ENCODE results near the gene CCDC188. TPM values are rescaled to one million over a fixed set of nuclear protein-coding genes. Genes with fewer than 3 reads are reported as not detected.

The CCDC188 gene
- total and polyA plus RNA-seq, 7 experiments from 2014 or later: not detected

DNA sequence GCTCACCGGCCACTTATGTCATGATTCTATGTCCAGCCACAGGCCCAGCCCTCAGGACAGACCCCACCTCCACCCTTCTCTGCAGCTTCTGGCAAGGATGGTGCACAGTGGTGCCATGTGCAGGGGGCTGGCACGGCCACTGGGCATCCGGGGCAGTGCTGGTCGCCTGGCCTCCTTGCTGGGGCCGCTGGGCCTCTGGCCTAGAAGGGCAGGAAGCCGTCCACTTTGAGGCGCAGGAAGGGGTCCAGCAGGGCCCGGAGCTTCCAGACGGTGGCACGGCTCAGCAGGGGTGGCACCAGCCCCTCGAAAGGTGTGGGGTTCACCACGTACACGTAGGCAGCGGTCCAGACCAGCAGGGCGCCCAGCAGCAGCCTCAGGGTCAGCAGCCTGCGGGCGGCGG lies 2.4 kb downstream of the CCDC188 start:
- no peaks in the 10 kb centered on the region for H3K9me3 Mint-ChIP-seq
- peaks cover 0 to 17% (median 0%) of the 10 kb centered on the region in 3 experiments for H3K36me3 ChIP-seq (ENCODE audit: control insufficient read depth in 2 of 3, insufficient read depth in 3 of 3, low read length in 3 of 3)
- DNase-seq: no peak
- H3K4me3 Mint-ChIP-seq: no peak overlapping the region
- no peak for ATAC-seq
- H3K4me1 ChIP-seq (ENCODE audit: control insufficient read depth in 2 of 2, insufficient read depth in 2 of 2, low read length in 2 of 2): no peaks in the 10 kb centered on the region
- no peak overlapping the region for H3K27ac ChIP-seq (ENCODE audit: low read depth, low read length)
- H3K4me1 Mint-ChIP-seq: no peaks in the 10 kb centered on the region
- no peaks in the 10 kb centered on the region for H3K36me3 Mint-ChIP-seq
- no peak overlapping the region for H3K4me3 ChIP-seq (ENCODE audit: low read length)
- H3K27ac Mint-ChIP-seq: no peak overlapping the region
- ChIA-PET CTCF (no interaction called here), POLR2A (no interaction called here)
- intact Hi-C loops (cut with micrococcal nuclease): no loop called here
- H3K27me3 Mint-ChIP-seq: no peaks in the 10 kb centered on the region
- no peaks in the 10 kb centered on the region for H3K9me3 ChIP-seq (ENCODE audit: control insufficient read depth in 2 of 3, low read length in 3 of 3)
- no peaks in the 10 kb centered on the region for H3K27me3 ChIP-seq (ENCODE audit: control insufficient read depth in 2 of 2, insufficient read depth in 2 of 2, low read length in 2 of 2)

DNA sequence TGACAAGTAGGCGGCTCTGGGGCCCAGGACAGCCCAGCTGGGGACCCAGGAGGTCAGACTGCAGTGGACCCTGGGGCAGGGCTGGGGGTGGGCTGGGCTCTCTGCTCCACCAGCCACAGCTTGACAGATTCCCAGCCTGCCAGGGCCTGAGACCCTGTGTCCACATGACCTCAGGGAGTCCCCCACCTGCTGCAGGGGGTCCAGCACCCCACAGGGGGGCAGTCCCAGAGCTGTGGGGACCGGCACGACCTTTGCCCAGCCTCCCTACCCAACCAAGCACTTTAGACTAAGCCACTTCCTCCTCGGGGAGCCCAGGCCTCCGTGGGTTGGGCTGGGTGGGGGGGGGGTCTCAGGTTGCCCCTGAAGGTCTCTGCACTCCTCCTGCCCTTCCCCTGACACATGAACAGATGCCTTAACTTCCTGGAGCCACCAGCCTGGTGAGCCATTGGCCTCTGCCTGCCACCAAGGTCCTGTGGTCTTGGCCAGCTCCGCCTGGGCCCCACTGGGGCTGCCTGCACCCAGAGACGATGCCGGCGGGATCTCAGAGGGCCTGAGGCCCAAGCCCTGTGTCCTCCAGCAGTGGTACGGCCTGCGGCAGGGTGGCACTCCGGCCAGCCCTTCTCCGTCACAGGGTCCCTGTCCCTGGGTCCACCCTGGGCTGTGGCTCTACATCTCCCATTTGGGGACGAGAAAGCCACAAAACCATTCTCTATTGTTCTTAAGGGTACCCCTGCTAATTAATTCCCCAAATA lies 3.4 kb downstream of the CCDC188 start:
- Mint-ChIP-seq H3K9me3 (no peaks in the 10 kb centered on the region), H3K4me1 (no peaks in the 10 kb centered on the region), H3K4me3 (no peak overlapping the region), H3K36me3 (no peaks in the 10 kb centered on the region), H3K27me3 (no peaks in the 10 kb centered on the region), H3K27ac (no peak overlapping the region)
- no peaks in the 10 kb centered on the region for H3K9me3 ChIP-seq (ENCODE audit: control insufficient read depth in 2 of 3, low read length in 3 of 3)
- intact Hi-C loops (cut with micrococcal nuclease): no loop called here
- POLR2A ChIA-PET: no interaction called here
- CTCF ChIA-PET: no interaction called here
- H3K4me1 ChIP-seq (ENCODE audit: control insufficient read depth in 2 of 2, insufficient read depth in 2 of 2, low read length in 2 of 2): no peaks in the 10 kb centered on the region
- H3K36me3 ChIP-seq (ENCODE audit: control insufficient read depth in 2 of 3, insufficient read depth in 3 of 3, low read length in 3 of 3): peaks cover 0 to 27% (median 0%) of the 10 kb centered on the region in 3 experiments
- no peaks in the 10 kb centered on the region for H3K27me3 ChIP-seq (ENCODE audit: control insufficient read depth in 2 of 2, insufficient read depth in 2 of 2, low read length in 2 of 2)
- DNase-seq (no peak), ATAC-seq (peak; percentile 20)
- H3K27ac ChIP-seq (ENCODE audit: low read depth, low read length): no peak overlapping the region
- no peak overlapping the region for H3K4me3 ChIP-seq (ENCODE audit: low read length)

DNA sequence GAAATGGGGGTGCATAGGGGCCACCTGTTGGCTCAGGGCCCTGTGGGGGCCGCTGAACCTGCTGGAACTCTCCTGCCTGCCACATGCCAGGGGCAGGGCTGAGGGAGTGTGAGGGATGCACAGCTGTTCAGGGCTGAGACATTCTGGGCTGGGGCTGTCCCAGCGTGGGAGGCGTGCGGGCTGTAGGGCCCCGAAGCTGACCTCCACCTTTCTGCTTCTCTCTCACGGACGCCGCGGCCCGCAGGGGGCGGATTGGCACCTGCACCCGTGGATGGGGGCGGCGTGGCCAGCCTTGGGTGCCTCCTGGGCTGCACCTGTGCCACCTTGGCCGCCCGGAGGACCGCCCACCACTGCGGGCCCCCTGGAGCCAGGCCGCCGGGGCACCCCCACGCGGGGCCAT lies 4.1 kb downstream of the CCDC188 start:
- no peak overlapping the region for H3K4me3 ChIP-seq (ENCODE audit: low read length)
- no peak overlapping the region for H3K27ac ChIP-seq (ENCODE audit: low read depth, low read length)
- H3K36me3 ChIP-seq (ENCODE audit: control insufficient read depth in 2 of 3, insufficient read depth in 3 of 3, low read length in 3 of 3): peaks cover 0 to 34% (median 0%) of the 10 kb centered on the region in 3 experiments
- intact Hi-C loops (cut with micrococcal nuclease): no loop called here
- ChIA-PET CTCF (no interaction called here), POLR2A (no interaction called here)
- H3K4me1 ChIP-seq (ENCODE audit: control insufficient read depth in 2 of 2, insufficient read depth in 2 of 2, low read length in 2 of 2): no peaks in the 10 kb centered on the region
- H3K4me3 Mint-ChIP-seq: no peak overlapping the region
- no peak for DNase-seq
- H3K27me3 ChIP-seq (ENCODE audit: control insufficient read depth in 2 of 2, insufficient read depth in 2 of 2, low read length in 2 of 2): no peaks in the 10 kb centered on the region
- H3K9me3 Mint-ChIP-seq: no peaks in the 10 kb centered on the region
- H3K4me1 Mint-ChIP-seq: no peaks in the 10 kb centered on the region
- no peaks in the 10 kb centered on the region for H3K27me3 Mint-ChIP-seq
- no peaks in the 10 kb centered on the region for H3K9me3 ChIP-seq (ENCODE audit: control insufficient read depth in 2 of 3, low read length in 3 of 3)
- ATAC-seq: no peak
- no peaks in the 10 kb centered on the region for H3K36me3 Mint-ChIP-seq
- H3K27ac Mint-ChIP-seq: no peak overlapping the region

DNA sequence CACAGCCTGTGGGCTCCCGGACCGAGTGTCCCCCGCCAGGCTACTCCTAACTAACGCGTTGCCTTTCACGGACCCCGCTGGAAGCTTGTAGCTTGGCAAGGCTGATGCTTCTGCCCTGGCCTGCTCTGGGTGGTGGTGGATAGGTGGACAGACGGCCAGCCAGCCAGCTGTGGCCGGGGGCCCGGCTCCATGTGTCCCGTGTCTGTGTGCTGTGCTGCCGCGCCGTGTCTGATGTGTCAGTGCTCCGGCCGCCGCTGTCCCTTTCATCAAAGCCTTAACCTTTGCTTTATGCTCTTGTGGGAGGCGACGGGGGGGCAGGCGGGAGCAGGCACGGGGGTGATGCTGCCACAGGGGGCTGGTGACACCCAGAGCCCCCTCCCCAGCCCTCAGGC lies 5.0 kb downstream of the CCDC188 start:
- H3K4me3 Mint-ChIP-seq: no peak overlapping the region
- intact Hi-C loops (cut with micrococcal nuclease): no loop called here
- ChIA-PET POLR2A (no interaction called here), CTCF (no interaction called here)
- no peaks in the 10 kb centered on the region for H3K27me3 Mint-ChIP-seq
- H3K9me3 Mint-ChIP-seq: no peaks in the 10 kb centered on the region
- Histone ChIP-seq H3K27ac (ENCODE audit: low read depth, low read length) (no peak overlapping the region), H3K4me1 (ENCODE audit: control insufficient read depth in 2 of 2, insufficient read depth in 2 of 2, low read length in 2 of 2) (no peaks in the 10 kb centered on the region), H3K36me3 (ENCODE audit: control insufficient read depth in 2 of 3, insufficient read depth in 3 of 3, low read length in 3 of 3) (peaks cover 0 to 43% (median 0%) of the 10 kb centered on the region in 3 experiments), H3K4me3 (ENCODE audit: low read length) (no peak overlapping the region), H3K27me3 (ENCODE audit: control insufficient read depth in 2 of 2, insufficient read depth in 2 of 2, low read length in 2 of 2) (no peaks in the 10 kb centered on the region), H3K9me3 (ENCODE audit: control insufficient read depth in 2 of 3, low read length in 3 of 3) (no peaks in the 10 kb centered on the region)
- ATAC-seq (no peak), DNase-seq (no peak)
- no peaks in the 10 kb centered on the region for H3K4me1 Mint-ChIP-seq
- H3K36me3 Mint-ChIP-seq: no peaks in the 10 kb centered on the region
- H3K27ac Mint-ChIP-seq: no peak overlapping the region

DNA sequence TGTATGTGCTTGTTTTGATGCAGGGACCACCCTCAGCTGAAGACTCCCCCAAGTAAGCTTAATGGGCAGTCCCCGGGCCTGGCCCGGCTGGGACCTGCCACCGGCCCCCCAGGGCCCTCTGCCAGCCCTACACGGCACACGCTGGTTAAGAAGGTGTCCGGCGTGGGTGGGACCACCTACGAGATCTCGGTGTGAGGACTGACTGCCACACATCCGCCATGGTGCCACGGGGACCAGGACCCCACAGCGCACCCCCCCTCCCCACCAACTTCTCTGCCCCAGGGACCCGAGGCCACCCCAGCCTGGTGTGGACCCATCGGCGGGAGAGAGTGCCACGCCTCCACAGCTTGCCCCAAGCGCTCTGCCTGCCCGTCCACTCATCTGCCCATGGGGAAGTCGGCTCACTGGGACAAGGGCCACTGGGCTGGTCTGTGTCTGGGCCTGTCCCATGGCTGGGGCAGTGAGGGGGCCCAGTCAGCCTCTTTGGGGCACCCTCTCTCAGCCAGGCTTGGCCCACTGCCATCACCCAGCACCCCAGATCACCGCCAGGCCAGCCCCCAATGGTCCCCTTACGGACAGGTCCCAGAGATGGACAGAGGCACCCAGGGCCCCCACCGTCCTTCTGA lies 5.5 kb downstream of the CCDC188 start:
- Histone ChIP-seq H3K27ac (ENCODE audit: low read depth, low read length) (no peak overlapping the region), H3K9me3 (ENCODE audit: control insufficient read depth in 2 of 3, low read length in 3 of 3) (no peaks in the 10 kb centered on the region), H3K4me3 (ENCODE audit: low read length) (no peak overlapping the region), H3K36me3 (ENCODE audit: control insufficient read depth in 2 of 3, insufficient read depth in 3 of 3, low read length in 3 of 3) (peaks cover 0 to 46% (median 0%) of the 10 kb centered on the region in 3 experiments), H3K27me3 (ENCODE audit: control insufficient read depth in 2 of 2, insufficient read depth in 2 of 2, low read length in 2 of 2) (no peaks in the 10 kb centered on the region), H3K4me1 (ENCODE audit: control insufficient read depth in 2 of 2, insufficient read depth in 2 of 2, low read length in 2 of 2) (no peaks in the 10 kb centered on the region)
- DNase-seq (no peak), ATAC-seq (no peak)
- ChIA-PET POLR2A (no interaction called here), CTCF (interaction anchor here (0.6 kb wide), 1 partner anchor 464 kb away, joined by 3 read pairs; no protein-coding TSS in a partner anchor)
- Mint-ChIP-seq H3K27ac (no peak overlapping the region), H3K9me3 (no peaks in the 10 kb centered on the region), H3K4me1 (no peaks in the 10 kb centered on the region), H3K36me3 (no peaks in the 10 kb centered on the region), H3K27me3 (no peaks in the 10 kb centered on the region), H3K4me3 (no peak overlapping the region)
- intact Hi-C loops (cut with micrococcal nuclease): no loop called here

DNA sequence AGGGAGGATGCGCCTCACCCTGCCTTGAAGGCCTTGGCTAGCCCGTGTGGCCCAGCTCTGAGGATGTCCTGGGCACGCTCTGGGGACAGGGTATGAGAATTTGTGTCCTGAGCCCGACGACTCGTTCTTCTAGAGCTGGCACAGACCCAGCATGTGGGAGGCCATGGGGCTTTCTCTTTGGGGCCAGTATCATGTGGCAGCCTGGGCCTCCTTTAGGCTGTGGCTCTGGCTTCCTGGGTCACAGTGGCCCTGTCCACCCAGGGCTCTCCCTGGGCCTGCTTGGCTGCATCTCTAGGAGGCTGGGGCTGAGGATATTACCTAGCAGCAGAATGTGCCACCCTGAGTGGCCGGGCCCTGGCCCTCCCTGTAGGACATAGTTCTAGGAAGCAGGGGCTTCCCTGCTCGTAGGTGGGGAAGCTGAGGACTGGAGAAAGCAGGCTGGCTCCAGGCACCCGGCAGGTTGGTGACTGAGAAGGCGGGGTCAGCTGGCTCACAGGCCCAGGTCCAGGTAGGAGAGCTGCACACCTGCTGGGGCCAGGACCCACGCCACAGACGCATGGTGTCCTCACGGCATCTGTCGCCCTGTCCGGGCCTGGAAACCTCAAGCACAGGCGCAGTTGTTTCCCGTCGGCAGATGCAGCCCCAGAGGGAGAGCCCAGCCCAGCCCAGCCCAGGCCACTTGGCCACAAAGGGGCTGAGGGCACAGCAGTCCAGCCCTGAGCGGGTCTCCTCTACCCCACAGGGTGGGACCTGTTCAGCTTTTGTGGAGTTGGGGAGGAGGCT lies 6.8 kb downstream of the CCDC188 start:
- intact Hi-C loops (cut with micrococcal nuclease): no loop called here
- Mint-ChIP-seq H3K9me3 (no peaks in the 10 kb centered on the region), H3K4me3 (no peak overlapping the region), H3K36me3 (peaks cover 0 to 6% (median 0%) of the 10 kb centered on the region in 5 donors), H3K4me1 (no peaks in the 10 kb centered on the region), H3K27me3 (no peaks in the 10 kb centered on the region), H3K27ac (peak overlapping the region in 1 of 9 donors; percentile 21)
- CTCF ChIA-PET: no interaction called here
- H3K27ac ChIP-seq (ENCODE audit: low read depth, low read length): no peak overlapping the region
- peaks cover 0 to 55% (median 0%) of the 10 kb centered on the region in 3 experiments for H3K36me3 ChIP-seq (ENCODE audit: control insufficient read depth in 2 of 3, insufficient read depth in 3 of 3, low read length in 3 of 3)
- POLR2A ChIA-PET: no interaction called here
- H3K9me3 ChIP-seq (ENCODE audit: control insufficient read depth in 2 of 3, low read length in 3 of 3): no peaks in the 10 kb centered on the region
- no peak for DNase-seq
- no peak overlapping the region for H3K4me3 ChIP-seq (ENCODE audit: low read length)
- ATAC-seq: no peak
- no peaks in the 10 kb centered on the region for H3K27me3 ChIP-seq (ENCODE audit: control insufficient read depth in 2 of 2, insufficient read depth in 2 of 2, low read length in 2 of 2)
- H3K4me1 ChIP-seq (ENCODE audit: control insufficient read depth in 2 of 2, insufficient read depth in 2 of 2, low read length in 2 of 2): no peaks in the 10 kb centered on the region
